GM18498 (cell line): ENCODE results near the gene UMAD1.

Experiments
- ATAC-seq: cut with Tn5 transposase; IDR thresholded peaks from one replicate; pipeline ENCODE4 v1.9.1; 2021; ENCODE audit warnings: mild to moderate bottlenecking, moderate library complexity; ENCODE audit not compliant: unreplicated experiment

The UMAD1 gene

GRCh38 chr7:7719236-7719635 is 78.7 kb downstream of the UMAD1 start:
- peak; percentile 96 for ATAC-seq

GRCh38 chr7:7720193-7720592 is 79.6 kb downstream of the UMAD1 start:
- no peak for ATAC-seq

DNA sequence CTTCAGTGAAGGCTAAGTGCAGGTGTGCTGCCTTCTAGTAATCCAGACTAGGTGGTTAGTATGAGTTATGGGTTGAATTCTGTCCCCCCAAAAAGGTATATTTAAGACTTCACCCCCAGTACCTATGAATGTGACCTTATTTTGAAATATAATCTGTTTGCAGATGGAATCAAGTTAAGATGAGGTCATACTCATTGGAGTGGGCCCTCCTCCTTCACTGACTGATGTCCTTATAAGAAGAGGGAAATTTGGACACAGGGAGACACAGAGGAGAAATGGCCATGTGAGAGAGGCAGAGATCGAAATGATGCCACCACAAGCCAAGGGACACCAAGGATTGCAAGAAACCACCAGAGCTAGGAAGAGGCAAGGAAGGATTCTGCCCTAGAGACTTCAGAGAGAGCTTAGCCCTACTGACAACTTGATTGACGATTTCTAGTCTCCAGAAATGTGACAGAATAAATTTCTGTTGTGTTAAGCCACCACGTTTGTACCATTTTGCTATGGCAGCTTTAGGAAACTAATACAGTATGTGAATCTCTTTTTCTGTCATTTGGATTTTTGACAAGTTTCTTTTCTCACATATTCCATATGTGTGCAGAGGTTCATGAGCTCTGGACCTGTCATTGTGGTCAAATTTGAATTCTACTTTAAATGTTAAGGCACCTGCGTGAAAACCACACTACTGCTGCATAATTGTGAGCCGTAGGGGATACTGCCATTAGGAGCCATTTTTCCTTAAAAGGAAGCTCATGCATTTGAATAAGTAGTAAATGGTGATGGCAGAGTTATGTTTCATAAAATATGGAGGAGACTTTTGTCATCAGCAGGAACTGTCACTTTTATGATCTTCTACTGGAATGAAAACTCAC is 80.4 kb downstream of the UMAD1 start:
- ATAC-seq = peak; percentile 45

- no peak for ATAC-seq
Observed at GRCh38 chr7:7731732-7732131, 91.2 kb downstream of the UMAD1 start.

- no peak for ATAC-seq
Observed at GRCh38 chr7:7732621-7733281, 92.2 kb downstream of the UMAD1 start.

- ATAC-seq = no peak
Observed at GRCh38 chr7:7736671-7737070, 96.1 kb downstream of the UMAD1 start.

GRCh38 chr7:7737674-7738073 is 97.1 kb downstream of the UMAD1 start:
- ATAC-seq = no peak

- ATAC-seq = no peak
Observed at GRCh38 chr7:7738177-7738576, 97.6 kb downstream of the UMAD1 start.

- ATAC-seq = no peak
Observed at GRCh38 chr7:7738622-7739021, 98.1 kb downstream of the UMAD1 start.

- ATAC-seq = peak; percentile 57
Observed at GRCh38 chr7:7739204-7740036, 98.9 kb downstream of the UMAD1 start.

GRCh38 chr7:7740037-7740355 is 99.4 kb downstream of the UMAD1 start:
- ATAC-seq = peak; percentile 34

DNA sequence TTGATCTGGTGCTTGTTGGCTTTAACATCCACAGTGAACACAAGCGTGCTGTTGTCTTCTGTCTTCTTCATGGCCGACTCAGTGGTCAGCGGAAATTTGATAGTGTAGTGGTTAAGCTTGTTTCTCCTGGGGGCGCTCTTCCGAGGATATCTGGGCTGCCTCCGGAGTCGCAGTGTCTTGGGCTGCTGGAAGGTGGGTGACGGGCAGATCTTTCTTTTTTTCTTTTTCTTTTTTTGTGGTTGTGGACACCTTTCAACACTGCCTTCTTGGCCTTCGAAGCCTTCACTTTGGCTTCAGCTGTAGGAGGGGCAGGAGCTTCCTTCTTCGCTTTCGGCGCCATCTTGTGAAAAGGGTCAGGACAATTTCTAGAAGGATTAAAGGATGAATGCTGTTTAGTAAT is 101.7 kb downstream of the UMAD1 start:
- no peak for ATAC-seq

DNA sequence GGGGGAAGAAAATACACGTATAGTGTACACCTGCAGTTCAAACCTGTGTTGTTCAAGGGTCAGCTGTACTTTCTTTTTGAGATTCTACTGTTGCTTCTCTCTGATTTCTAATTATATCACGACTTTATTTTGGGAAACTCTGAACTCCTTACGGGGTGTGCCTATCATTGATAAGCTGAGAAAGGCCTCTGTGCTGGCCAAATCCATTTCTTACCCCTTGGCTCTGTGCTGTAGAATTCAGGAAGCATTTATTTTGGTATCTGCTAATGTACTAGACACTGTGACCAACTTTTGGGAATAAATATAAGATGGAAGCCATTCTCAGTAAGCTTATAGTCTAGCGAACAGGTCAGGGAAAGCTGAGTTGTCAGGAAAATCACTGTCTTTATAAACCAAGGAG is 104.7 kb downstream of the UMAD1 start:
- ATAC-seq = no peak

DNA sequence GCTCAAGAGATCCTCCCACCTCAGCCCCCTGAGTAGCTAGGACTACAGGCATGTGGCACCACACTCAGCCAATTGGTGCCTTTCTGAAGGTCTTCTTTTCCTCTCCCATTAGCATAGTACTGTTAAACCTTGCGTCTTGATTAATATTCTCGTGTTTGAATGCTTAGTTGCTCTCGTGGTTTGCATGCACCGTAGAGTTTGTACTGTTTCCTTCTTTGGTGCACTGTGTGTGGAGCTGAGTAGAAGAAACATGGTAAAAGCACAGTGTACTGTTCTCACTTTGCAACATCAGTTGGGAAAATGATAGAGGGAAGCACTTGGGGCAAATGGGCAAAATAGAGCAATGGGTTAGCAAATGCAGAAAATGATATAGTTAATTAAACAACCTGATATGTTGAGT is 105.4 kb downstream of the UMAD1 start:
- no peak for ATAC-seq

DNA sequence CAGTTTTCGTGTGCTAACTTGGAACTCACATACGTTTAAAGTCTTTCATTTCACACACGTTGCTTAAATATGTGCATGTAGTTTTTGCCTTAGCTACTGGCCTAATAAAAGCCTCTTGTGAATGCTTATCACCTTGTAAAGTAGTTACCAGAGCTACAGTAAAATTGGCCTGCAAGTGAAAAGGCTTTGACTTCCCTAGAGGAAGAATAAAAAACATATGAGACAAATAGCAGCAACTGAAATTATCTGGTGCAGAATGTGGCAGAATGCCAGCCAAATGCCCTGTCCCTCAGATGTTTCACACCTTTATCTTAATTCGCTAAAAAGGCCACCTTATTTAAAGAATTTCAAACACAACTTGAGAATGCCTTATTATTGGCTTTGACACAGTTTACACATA is 105.9 kb downstream of the UMAD1 start:
- no peak for ATAC-seq

DNA sequence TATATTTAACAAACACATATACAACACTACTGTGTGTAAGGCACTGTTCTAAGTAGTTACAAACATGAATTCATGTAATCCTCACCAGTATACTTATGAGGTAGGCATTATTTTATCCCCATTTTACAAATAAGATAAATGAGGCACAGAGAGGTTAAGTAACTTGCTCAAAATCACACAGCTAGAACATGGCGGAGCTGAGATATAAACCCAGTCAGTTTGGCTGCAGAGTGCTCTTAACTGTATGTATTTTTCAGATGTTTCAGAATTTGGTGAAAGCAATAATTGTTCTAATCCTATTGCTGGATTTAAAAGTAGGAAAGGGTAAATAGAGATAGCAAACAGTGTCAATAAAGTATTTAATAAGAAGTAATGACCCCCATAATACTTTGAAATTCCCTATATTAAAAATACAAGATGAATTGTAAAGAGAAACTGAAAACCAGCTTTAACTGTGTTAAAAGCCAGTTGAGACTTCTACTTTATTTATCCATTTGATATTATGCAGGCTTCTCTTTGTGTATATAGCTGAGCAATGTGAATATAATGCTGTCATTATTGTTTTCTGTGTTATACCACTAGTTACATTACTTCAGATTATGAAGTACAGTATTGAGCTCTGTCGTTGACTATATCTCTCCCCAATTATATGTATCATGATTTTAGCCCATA is 110.2 kb downstream of the UMAD1 start:
- ATAC-seq = no peak

GRCh38 chr7:7751243-7752092 is 110.9 kb downstream of the UMAD1 start:
- no peak for ATAC-seq

DNA sequence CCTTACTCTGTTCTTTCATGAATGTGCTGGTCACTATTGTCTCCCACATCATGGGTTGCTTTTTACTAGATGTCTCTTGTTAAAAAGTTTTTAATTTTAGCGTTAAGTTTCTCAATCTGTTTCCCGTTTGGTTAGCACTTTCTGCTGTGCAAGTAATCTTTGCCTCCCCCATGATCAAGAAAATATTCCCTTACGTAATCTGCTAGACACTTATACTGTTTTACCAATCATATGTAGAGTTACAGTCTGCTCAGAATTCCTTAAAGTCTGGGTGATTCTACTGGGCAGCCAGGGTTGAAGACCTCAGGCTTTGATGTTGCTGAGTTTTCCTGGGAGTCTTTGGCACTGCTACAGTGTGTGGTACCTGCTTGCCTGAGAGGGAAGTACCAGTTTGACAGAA is 116.0 kb downstream of the UMAD1 start:
- no peak for ATAC-seq

DNA sequence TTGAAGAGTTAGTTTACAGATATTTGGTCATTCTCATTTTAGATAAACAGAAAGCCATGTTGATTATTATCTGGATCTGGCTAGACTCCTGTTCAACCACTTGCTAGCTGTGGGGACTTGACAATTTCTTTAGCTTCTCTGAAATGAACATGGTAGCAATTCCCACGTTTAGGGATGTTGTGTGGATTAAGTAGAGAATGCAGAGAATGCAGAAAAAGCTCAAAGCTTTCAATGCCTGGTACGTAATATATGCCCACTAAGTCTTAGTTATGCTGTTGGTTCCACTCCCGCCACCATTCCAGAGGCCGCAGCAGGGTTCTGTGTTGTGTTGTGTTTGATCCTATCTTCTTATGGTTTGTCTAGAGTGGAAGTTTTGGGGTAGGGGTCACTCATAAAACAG is 117.0 kb downstream of the UMAD1 start:
- no peak for ATAC-seq

DNA sequence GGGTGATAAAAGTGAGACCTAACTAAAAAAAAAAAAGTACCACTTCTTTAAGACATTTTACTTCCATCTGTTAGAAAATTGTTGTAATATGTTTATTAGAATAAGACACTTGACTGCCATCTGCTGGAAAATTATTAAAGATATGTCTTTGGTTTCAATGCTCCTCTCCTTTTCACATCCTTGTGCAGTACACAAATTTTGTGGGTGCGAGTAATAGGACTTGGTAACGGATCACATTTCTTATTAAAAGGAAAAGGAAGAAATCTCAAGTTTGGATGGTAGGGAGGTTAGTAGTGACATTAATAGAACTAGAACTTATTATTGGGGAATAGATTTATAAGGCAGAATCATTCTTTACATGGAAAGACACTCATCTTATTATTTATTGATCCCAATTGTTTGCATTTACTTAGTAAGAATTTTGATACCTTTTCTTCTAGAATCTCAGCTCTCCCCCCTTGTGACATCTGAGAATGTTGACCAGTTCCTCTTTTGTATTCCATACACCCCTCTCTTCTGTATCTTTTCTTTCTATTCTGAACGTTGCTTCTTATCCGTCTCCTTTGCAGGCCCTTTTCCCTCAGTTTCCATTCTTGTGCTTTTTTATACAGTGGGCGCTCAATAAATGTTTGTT is 120.9 kb downstream of the UMAD1 start:
- ATAC-seq = peak; percentile 38
